LNCaP clone FGC (cell line): ENCODE measurements around the gene AIFM2.
"Not testable (repeated sequence)": the region's sequence is repeated elsewhere in the genome, so short reads cannot be mapped to it uniquely, and the experiment has no call there.

ENCODE experiments used
- DNase-seq: peaks from one replicate; pipeline ENCODE4 v3.0.0-alpha.2; 2011; ENCODE audit warnings: low read depth
- H3K4me3 ChIP-seq: 2 replicates; pipeline ENCODE4 v1.5.1; 2011; ENCODE audit warnings: mild to moderate bottlenecking, low read depth, low read length, control low read depth
- TF ChIP-seq, protein P1 (sequence below): IDR thresholded peaks from 2 replicates; pipeline ENCODE4 v1.5.1; 2012; ENCODE audit warnings: mild to moderate bottlenecking; ENCODE audit not compliant: control insufficient read depth, insufficient read depth; ENCODE audit errors: extremely low read depth

Gene AIFM2

DNA sequence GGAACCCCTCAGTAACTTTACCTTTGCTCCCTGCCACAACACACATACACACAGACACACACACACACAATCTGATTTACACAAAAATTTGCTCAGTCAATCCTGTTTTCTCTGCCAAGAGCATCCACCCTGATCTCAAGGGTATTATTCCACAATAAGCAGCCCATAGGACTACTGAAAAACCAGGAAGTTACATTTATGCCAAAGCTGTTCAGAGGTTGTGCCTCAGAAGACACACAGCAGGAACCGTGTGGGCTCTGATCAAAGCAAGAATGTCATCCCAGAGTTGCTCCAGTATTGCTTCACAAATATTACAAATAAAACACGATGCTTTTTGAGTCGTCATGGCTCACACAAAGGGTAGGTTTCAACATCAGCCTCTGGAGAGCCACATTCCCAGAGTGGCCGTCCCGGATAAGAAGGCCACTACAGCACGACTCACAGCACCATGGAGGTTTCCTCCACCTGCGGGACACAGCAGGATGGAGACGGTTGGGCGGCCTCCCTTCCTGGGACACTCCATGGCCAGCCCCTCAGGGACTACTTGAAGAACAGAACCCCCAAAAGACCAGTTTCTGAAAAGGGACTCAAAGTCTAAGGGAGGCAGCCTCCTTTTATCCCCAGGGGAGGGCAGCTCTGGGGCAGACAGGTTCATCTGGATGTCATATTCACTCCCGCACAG lies 1.6 kb downstream of the AIFM2 start:
- no peak for DNase-seq
- TF ChIP-seq, protein P1, sequence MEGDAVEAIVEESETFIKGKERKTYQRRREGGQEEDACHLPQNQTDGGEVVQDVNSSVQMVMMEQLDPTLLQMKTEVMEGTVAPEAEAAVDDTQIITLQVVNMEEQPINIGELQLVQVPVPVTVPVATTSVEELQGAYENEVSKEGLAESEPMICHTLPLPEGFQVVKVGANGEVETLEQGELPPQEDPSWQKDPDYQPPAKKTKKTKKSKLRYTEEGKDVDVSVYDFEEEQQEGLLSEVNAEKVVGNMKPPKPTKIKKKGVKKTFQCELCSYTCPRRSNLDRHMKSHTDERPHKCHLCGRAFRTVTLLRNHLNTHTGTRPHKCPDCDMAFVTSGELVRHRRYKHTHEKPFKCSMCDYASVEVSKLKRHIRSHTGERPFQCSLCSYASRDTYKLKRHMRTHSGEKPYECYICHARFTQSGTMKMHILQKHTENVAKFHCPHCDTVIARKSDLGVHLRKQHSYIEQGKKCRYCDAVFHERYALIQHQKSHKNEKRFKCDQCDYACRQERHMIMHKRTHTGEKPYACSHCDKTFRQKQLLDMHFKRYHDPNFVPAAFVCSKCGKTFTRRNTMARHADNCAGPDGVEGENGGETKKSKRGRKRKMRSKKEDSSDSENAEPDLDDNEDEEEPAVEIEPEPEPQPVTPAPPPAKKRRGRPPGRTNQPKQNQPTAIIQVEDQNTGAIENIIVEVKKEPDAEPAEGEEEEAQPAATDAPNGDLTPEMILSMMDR: no peak
- no peak overlapping the region for H3K4me3 ChIP-seq

DNA sequence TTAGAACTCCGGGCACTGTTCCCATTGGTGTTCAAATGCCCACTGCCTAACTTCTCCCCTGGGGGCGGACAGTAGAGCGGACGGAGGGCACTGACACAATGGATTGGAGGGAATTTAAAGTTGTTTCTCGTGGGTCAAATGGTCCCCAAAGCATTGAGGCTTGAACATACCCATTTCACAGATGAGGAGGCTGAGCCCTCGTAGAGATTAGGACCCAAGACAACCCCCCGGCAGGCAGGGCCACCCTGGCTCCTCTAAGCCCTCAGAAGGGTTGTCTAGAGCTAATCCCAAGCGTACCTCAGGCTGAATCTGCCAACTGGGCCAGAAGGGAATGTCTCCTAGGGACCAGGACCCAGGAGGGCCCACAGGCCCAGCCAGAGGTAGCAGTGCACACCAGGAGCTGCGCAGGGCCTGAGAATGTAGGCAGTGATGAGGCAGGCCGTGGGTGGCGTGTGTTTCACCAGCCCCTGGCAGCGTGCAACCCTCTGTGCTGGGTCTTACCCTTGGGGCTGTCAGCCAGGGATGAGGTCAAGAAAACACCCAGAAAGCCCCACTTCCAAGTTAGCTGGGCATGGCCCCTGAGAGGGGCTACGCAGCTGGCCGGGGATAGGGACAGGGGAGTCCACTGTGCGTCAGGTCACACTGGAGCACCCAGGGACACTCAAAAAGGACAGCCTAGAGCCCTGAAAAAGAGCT lies 5.8 kb downstream of the AIFM2 start:
- TF ChIP-seq, protein P1: no peak
- no peak overlapping the region for H3K4me3 ChIP-seq
- DNase-seq: no peak

DNA sequence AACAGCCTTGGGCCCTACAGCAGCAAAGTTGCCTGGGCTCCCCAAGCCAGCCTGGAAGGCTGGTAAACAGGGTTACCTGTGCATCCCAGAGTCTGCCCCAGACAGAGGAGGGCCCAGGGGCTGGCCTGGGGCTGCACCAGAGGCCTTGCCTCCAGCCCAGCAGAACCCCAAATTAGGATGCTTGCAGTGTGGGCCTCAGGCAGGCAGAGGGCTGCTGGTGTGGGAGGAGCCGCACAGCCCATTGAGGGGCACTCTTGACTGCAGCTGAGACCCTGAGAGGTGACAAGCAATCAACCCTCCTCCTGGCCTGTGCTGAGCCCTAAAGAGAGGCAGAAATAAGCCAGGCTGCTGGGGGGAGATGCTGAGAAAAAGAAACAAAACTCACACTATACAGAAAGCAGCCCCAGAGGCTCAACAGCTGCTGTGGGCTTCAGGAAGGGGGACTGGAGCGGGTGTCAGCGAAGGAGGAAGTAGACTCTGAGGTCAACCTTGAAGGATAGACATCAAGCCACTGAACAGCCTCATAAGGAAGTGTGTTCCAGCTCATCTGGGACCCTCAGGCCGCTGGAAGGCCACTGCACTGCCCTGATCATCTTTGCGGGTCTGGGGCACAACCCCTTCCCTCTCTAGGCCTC lies 6.6 kb downstream of the AIFM2 start:
- TF ChIP-seq, protein P1: no peak
- H3K4me3 ChIP-seq: no peak overlapping the region
- no peak for DNase-seq

DNA sequence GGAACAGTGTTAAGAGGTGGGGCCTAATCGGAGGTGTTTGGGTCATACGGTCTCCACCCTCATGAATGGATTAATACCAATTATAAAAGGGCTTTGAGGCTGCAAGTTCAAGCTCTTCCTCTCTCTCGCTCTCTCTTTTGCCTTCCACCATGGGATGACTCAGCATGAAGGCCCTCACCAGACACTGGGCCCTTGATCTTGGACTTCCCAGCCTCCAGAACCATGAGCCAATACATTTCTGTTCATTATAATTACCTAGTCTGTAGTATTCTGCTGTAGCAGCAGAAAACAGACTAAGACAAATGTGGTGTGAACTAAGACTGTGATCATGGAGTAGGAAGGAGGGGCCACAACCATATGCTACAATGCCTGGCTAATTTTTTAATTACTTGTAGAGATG lies 7.7 kb downstream of the AIFM2 start:
- DNase-seq: no peak
- no peak overlapping the region for H3K4me3 ChIP-seq
- TF ChIP-seq, protein P1: no peak

- TF ChIP-seq, protein P1: no peak
- no peak for DNase-seq
- no peak overlapping the region for H3K4me3 ChIP-seq
Observed at GRCh38 chr10:70124415-70124814, 8.2 kb downstream of the AIFM2 start.

DNA sequence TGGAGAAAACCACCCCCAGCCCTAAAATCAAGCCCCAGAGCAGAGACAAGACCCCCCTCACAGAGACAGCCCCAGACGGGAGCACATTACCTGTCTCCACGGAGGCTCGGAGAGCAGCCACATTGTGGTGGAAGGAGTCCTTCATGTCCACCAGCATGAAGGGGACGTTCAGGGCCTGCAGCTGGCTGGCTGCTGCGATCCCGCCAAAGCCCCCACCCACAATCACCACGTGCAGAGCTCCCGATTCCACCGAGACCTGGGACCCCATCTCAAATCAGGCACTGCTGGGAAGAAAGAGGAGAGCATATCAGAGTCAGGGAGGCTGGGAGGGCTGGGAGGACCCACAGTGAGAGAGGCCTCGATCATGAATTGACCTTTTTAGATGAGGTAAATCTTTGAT lies 8.8 kb downstream of the AIFM2 start:
- no peak overlapping the region for H3K4me3 ChIP-seq
- TF ChIP-seq, protein P1: no peak
- DNase-seq: no peak

- not testable (repeated sequence) for H3K4me3 ChIP-seq, DNase-seq
Observed at GRCh38 chr10:70123166-70123565, 9.5 kb downstream of the AIFM2 start.
